GM18502 (cell line): ENCODE measurements around the gene BACE2.
"Not testable (repeated sequence)": the region's sequence is repeated elsewhere in the genome, so short reads cannot be mapped to it uniquely, and the experiment has no call there.

Experiments
- ATAC-seq: cut with Tn5 transposase; IDR thresholded peaks from one replicate; pipeline ENCODE4 v1.9.1; 2021; ENCODE audit warnings: mild to moderate bottlenecking; ENCODE audit not compliant: unreplicated experiment, poor library complexity

The BACE2 gene

GRCh38 chr21:41176846-41177245, 8.9 kb downstream of the BACE2 start:
- ATAC-seq: no peak

- ATAC-seq: no peak
Measured at GRCh38 chr21:41180752-41181151, 12.8 kb downstream of the BACE2 start.

- no peak for ATAC-seq
Measured at GRCh38 chr21:41182547-41182946, 14.6 kb downstream of the BACE2 start.

GRCh38 chr21:41183575-41183974, 15.6 kb downstream of the BACE2 start:
- ATAC-seq: no peak

GRCh38 chr21:41185802-41186201, 17.8 kb downstream of the BACE2 start:
- no peak for ATAC-seq

DNA sequence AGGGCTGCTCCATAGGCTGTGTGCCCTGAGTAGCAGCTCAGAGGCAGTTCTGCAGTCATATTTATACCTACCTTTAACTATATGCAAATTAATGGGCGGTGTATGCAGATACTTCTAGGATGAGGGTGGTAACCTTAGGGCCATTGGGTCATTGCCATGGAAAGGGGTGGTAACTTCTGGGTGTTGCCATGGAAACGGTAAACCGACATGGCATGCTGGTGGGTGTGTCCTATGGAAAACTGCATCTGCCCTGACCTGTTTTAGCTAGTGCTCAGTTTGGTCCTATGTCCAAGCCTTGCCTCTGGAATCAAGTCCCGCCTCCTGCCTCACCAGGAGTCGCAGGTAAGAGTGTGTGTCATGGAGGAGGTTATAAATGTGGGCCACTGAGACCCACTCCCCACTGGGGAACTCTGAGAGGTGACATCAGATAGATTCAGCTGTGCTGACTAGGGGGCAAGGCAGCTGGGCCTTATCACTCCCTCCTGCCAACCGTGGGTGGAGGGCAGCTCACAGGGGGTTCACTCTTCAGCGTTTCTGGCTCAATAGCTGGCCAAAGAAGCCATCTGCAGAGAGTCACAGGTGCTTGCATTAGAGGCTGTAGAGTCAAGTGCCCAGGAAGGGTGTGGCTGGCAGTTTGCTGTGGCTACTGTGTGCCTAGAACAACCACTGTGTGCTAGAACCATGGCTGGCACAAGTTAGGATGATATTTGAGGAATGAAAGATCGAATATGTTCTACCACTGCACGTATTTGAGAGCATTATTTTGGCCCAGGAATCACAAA, 19.0 kb downstream of the BACE2 start:
- ATAC-seq: no peak

DNA sequence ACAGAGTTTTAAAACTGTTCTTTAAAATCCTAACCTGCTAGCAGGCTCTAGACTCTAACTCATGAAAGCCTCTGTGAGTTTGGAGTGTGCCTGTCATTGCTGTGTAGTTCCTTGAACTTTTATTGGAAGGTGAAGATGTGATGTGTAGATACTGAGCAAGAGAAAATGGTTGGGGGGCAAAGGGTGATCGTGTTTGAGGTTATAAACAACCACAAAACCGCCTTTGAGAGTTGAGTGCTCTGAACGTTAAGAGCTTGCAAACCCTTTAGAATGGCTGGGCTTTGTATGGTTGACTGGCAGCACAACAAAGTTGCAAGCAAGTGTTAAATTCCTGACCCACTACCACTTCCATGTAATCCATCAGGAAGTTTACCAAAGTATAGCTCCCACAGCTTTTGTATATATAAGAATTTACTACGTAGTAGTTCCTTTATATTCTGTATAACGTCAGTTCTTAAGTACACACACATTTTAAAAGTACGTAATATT, 19.6 kb downstream of the BACE2 start:
- ATAC-seq: no peak

DNA sequence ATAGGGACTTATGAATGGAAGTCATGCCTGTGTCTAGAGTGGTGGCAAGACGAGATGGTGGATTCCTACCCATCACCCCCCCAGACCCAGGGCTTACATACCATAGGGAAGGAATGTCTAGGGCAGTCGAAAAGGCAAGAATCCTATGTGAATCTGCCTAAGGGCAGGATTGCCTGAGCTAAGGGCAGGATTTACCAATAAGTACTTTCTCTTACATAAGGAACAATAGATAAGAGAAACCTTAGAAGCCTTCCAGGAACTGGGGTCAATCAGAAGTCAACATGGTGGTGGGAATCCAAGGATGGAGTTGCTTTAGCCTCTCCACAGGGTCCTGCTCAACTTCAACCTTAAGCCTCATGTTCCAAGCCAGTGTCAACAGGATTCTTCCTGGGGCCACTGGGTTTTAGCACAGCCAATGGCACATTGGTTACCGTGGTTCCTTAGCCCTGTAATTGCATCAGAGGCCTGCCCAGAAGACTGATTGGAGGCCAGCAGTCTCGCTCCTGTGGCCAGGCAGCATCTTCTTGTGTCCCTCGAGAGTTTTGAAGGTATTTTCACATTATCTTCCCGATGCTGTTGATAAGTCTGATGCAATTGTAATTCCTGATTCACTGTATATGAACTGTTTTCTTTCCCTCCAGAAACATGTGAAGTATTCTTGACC, 20.7 kb downstream of the BACE2 start:
- ATAC-seq: no peak

GRCh38 chr21:41189150-41189745, 21.3 kb downstream of the BACE2 start:
- no peak for ATAC-seq

DNA sequence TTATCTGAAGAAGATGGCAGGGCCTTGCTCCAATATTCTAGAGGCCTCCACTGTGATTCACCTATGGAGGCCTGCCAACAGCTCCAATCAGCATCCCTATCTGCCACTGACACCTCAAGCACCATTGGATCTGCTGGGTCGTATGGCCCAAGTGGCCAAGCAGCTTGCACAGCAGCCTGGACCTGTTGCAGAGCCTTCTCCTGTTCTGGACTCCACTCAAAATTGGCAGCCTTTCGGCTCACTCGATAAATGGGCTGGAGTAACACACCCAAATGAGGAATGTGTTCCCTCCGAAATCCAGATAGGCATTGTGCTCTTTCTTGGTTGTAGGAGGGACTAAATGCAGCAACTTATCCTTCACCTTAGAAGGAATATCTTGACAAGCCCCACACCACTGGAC, 24.6 kb downstream of the BACE2 start:
- not testable (repeated sequence) for ATAC-seq

DNA sequence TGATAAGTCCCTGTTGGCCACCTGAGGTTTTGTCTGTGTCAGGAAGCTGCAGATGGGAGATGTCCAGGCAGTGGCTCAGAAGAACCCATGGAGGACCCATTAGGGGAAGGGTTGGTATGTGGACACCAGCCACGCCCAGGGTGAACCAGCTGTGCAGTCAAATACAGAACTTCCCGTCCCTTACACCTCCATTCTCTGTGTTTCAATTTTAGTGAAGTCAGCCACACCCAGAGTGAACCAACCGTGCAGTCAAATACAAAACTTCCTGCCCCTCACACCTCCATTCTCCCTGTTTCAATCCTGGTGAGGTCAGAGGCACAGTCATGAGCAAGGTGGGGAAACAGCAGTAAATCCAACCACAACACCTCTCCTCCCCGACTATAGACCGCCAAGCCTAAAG, 27.4 kb downstream of the BACE2 start:
- no peak for ATAC-seq

- ATAC-seq: no peak
Measured at GRCh38 chr21:41196993-41197392, 29.0 kb downstream of the BACE2 start.

GRCh38 chr21:41197582-41197981, 29.6 kb downstream of the BACE2 start:
- ATAC-seq: no peak

DNA sequence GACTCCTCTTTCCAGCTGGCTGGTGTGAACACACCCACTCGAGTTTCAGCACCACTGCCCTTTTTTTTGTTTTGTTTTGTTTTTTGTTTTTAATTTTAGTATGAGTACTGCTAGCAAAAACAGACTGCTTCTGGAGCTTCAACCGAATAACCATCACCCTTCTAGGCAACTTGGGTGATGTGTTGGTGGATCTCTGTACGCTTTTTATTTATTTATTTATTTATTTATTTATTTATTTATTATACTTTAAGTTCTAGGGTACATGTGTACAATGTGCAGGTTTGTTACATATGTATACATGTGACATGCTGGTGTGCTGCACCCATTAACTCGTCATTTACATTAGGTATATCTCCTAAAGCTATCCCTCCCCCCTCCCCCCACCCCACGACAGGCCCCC, 30.7 kb downstream of the BACE2 start:
- not testable (repeated sequence) for ATAC-seq

DNA sequence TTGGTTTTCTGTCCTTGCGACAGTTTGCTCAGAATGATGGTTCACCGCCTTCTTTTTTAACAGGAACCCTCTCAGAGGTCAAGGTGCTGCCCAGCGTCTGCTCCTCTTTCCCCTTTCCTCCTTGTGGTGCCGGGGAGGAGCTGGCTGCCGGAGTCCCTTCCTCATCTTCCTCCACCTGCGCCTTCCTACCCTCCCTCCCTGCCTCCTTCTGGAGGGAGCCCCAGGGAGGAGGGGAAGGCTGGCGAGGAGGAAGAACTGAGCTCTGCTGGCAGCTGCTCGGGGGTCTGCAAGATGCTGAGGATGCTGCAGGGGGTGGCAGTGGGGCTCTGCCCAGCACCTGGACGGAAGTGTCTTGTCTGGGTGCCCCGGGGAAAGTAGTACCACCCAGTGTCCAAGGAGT, 31.2 kb downstream of the BACE2 start:
- ATAC-seq: no peak

DNA sequence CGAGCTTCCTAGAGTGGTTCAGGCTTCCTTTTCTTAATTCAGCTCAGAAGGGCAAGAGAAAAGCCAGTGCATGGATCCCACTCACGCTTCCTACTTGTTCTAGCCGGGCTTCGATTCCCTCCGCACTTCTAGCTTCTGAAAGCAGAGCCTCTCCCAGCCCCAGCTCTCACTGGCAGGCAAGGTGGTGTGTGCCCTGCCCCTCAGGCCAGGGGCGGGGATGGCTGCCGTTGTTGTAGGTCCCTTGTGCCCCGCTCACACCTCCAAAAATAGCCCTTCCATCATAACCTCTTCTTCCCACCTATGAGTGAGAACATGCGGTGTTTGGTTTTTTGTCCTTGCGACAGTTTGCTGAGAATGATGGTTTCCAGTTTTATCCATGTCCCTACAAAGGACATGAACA, 31.6 kb downstream of the BACE2 start:
- ATAC-seq: no peak

GRCh38 chr21:41201385-41201784, 33.4 kb downstream of the BACE2 start:
- no peak for ATAC-seq

DNA sequence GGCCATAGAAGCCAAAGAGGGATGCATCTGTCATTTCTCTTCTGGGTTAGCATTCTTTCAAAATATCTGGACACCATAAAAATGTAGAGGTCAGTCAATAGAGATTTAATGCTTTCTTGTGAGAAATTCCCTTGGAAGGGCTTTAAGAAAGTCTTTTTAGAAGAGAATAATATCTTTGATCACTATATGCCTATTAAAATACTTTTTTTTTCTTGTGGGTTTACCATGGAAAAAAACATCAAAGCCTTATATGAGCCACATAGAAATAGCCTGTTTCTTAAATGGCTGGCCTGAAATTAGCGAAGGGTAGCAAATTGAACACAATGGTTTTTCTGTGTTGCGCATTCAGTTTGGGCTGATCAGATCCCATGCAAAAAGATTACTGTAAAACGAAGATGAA, 36.8 kb downstream of the BACE2 start:
- ATAC-seq: no peak

DNA sequence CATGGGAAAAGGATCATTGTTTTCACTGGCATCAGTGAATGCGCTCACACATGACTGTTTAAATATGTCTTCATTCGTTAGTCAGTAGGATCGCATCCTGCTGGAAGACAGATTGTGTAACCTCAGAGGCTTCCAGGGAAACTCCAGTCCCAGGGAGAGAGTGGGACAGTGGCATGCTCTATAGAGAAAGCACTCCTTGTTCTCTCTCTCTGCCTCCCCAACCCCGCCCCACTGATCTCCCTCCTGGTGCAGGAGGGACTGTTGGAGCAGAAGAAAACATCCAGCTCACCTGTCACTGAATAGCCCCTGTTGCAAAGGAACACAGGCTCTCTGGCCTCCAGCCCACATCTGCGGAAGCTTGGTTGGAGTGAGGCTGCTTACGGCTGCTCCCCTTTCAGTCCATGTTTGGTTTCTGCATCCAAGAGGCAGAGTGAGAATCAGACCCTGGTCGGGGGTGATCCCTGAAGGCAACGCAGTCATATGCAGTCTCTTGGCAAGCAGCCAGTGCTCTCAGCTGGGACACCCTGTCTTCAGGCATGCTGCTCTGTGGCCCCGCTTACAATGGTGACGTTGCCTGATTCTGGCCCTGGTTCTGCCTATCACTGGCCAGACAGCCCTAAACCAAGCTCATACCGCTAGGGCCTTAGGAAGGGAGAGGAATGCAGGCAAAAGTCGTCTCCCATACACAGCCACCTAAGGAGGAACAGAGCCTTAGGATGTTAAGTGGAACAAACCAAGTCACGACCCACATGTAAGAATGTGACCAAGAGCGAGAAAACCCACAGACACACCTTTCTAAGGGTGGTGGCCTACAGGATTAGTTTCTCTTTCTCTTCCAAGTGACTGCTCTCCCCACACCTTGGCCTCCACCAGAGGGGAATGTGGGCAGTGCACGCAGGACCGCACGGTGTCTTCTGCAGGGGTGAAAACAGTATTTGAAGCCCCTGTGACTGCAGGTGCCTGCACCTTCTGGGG, 39.7 kb downstream of the BACE2 start:
- ATAC-seq: no peak

DNA sequence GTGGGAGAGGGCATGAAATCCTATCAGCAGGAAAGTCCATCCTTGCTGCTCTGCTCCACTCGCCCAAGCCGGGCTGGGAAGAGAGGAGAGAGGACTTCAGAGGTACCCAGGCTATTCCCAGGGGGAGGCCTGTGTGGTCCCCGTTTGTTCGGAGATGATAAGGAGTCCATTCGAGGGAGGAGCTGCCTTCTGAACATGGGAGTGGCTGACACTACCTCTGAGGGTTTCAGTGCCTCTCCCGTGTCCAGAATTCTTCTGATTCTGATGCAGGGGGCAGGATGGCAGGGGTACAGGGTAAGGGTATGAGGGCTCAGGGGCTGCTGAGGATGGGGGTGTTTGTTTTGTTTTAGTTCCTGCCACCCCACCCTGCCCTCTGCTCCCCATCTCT, 40.4 kb downstream of the BACE2 start:
- ATAC-seq: no peak
